GM15510 (cell line): ENCODE measurements around the gene SCNN1G.

Experiments
- POLR2A ChIP-seq: IDR thresholded peaks from 3 replicates; pipeline ENCODE4 v1.6.1; 2011; ENCODE audit warnings: borderline replicate concordance; ENCODE audit not compliant: insufficient read length; ENCODE audit errors: extremely low read depth

The SCNN1G gene

GRCh38 chr16:23252310-23252709, 69.8 kb downstream of the SCNN1G start:
- TF ChIP-seq POLR2A, result no peak

GRCh38 chr16:23254338-23254737, 71.8 kb downstream of the SCNN1G start:
- no peak for TF ChIP-seq POLR2A

- TF ChIP-seq POLR2A, result no peak
These were observed 72.5 kb downstream of the SCNN1G start for GRCh38 chr16:23255000-23255399.

- no peak for TF ChIP-seq POLR2A
These were observed 73.9 kb downstream of the SCNN1G start for GRCh38 chr16:23256440-23256839.

- no peak for TF ChIP-seq POLR2A
These were observed 75.1 kb downstream of the SCNN1G start for GRCh38 chr16:23257682-23258081.

- no peak for TF ChIP-seq POLR2A
These were observed 76.3 kb downstream of the SCNN1G start for GRCh38 chr16:23258919-23259237.
